GM18870 (cell line): ENCODE measurements around the gene NDUFS4.
"Not testable (repeated sequence)": the region's sequence is repeated elsewhere in the genome, so short reads cannot be mapped to it uniquely, and the experiment has no call there.

ENCODE experiments used
- ATAC-seq: cut with Tn5 transposase; IDR thresholded peaks from one replicate; pipeline ENCODE4 v1.9.1; 2021; ENCODE audit warnings: moderate library complexity; ENCODE audit not compliant: unreplicated experiment

The NDUFS4 gene

DNA sequence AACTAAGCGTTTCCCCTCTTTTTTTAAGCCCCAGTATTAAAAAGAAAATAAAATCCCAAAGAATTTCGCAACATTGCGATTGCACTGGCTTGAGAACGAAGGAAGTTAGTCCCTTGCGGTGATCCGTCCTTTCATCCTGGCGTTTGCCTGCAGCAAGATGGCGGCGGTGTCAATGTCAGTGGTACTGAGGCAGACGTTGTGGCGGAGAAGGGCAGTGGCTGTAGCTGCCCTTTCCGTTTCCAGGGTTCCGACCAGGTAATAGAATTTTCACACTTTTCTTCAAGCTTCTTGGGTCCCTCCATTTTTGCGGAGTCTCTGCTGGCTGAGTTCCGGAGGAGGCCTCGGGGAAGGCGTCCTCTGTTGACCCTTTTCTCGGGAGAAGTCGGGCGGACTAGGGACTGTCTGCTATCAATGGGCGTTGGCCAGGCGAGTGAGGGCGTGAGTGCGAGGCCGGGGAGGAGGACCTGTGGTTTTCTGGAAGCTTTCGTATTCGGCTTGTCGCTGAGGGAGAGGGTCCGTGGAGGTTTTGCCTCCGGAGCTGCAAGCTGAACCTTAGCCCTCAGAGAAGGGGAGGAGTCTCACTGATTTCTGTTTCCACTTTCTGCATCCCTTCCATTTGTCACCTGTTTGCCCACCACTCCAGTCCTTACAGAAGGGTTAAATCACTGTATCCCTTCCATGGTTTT lies at the start of gene NDUFS4:
NDUFS4 (plus strand) TSS at position 134 of the 686 bp plus-strand sequence; CDS start at position 158, 24 bp downstream.
- peak; percentile 88 for ATAC-seq

DNA sequence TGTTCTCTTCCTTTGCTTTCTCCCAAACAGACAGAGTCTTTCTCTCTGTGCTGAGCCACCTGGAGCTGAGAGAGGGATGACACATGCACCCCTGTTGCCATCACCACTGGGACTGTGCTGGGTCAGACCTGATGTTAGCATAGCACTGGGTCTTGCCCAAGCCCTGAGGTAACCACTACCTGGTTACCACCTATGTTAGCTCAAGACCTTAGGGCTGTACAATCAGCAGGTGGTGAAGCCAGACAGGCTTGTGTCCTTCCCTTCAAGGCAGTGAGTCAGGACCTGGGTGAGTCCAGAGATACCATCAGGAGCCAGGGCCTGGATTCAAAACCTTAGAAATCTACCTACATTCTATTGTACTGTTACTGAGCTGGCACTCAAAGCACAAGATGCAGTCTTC lies 47.9 kb upstream of the NDUFS4 start:
- no peak for ATAC-seq

DNA sequence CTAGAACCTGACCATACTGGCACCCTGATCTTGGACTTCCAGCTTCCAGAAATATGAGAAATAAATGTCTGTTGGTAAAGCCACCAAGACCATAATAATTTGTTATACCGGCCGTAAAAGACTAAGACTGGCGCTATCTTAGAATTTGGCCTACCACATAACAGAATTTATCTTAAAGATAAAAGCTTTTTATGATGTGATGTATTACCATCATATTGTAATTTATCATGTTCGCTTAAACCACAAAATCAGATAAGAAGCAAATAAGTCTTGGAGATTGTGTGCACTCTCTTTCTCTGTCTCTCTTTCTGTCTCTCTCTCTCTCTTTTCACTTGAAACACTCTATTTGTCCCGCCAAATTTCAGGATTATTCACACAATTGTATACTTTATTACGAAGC lies 44.5 kb upstream of the NDUFS4 start:
- no peak for ATAC-seq

DNA sequence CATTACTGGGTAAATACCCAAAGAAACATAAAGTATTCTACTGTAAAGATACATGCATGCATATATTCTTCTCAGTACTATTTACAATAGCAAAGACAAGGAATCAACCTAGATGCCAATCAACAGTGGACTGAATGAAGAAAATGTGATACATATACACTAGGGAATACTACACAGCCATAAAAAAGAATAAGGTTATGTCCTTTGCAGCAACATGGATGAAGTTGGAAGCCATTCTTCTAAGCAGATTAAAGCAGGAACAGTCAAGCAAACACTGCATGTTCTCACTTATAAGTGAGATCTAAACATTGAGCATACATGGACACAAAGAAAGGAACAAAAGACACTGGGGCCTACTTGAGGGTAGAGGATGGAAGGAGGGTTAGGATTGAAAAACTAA lies 39.6 kb upstream of the NDUFS4 start:
- ATAC-seq = no peak

DNA sequence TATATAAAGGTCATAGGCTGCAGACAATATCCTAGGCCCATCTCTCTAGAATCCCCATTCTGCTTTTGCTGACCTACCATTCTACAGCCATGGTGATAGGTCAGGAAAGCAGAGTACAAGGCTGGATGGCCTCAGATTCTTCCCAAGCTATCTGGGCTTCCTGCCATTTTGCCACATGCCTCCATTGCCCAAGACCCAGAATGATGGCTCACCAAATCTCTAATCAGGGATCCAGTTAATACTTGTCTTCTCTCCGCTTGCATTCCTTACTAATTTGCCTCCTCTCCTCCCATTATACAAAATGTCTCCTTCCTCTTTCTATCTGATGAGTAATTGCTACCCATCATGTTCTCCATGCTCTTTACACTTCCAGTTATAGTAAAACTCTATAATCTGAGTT lies 22.7 kb upstream of the NDUFS4 start:
- no peak for ATAC-seq

DNA sequence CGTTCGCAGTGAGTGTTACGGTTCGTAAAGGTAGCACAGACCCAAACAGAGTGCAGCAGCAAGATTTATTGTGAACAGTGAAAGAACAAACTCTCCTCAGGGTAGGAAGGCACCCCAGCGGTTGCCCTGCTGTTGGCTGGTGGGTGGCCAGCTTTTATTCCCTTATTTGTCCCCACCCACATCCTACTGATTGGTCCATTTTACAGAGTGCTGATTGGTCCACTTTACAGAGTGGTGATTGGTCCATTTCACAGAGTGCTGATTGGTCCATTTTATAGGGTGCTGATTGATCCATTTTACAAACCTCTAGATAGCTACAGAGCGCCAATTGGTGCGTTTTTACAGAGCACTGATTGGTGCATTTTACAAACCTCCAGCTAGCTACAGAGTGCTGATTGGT lies 19.7 kb upstream of the NDUFS4 start:
- not testable (repeated sequence) for ATAC-seq

DNA sequence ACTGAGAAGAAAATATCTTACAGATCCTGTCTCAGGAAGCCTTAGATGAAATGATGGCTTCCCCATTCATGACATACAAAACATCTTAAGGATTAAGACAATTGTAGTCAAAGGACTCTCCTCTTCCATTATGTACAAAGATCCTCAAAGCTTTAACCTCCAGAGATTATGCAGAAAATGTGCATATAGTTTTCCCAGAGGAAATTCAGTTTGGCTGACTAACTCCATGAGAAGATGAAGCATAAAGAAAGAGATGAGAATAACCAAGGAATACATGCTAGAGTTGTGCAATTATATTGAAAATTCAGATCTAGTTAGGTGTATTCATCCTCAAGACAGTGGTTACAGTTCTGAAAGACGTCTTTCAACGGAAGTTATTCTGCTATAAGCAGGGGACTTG lies 18.6 kb upstream of the NDUFS4 start:
- no peak for ATAC-seq

DNA sequence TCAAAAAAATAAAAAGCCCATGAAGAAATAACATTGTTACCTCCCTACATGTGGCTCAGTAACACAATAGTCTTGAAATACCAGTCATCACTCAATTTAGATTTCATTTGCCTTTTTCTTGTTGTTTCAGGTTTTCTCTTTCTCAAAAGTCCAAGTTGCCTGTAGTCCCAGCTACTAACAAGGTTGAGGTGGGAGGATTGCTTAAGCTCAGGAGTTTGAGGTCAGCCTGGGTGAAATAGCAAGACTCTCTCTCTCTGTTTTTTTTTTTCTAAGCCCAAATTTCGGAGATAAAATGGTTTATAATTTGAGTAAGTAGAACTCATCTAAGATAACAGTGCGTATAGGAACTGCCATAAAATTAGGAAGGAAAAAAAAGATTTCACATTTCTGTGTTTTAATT lies 17.5 kb upstream of the NDUFS4 start:
- no peak for ATAC-seq

DNA sequence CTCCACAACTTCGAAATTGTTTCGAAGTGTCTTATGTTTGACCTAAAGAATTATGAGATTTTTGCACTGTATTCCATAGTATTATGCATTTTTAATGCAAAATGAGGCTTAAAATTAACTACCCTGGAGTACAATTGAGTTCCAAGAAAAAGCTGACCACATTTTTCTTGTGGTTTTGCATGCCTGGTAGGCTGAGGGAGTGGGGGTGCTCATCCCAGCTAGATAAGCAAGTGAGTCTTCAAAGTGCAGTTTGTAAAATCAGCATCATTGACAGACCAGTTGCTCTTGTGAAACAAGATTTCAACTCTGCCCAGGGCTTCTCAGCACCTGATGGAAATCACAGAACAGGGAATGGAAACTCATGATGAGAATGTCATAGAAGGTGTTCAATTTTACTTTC lies 17.0 kb upstream of the NDUFS4 start:
- no peak for ATAC-seq

DNA sequence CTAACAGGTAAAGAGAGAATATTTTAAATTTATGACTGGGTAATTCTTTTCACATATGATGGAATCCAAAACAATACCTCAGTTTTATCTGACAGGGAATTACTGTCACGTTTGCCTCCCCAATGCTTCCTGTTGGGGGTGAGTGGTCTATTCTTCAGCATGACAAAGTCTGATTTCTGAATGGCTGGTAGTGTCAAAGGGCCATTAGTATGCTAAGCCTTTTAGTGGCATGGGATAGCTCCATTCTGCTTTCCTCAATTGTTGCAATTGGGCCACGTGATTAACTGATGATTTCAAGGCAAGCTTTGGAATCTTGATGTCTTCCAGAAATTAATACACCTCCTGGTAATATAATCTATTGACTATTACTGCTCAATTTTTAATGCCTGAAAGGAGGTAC lies 14.7 kb upstream of the NDUFS4 start:
- no peak for ATAC-seq

DNA sequence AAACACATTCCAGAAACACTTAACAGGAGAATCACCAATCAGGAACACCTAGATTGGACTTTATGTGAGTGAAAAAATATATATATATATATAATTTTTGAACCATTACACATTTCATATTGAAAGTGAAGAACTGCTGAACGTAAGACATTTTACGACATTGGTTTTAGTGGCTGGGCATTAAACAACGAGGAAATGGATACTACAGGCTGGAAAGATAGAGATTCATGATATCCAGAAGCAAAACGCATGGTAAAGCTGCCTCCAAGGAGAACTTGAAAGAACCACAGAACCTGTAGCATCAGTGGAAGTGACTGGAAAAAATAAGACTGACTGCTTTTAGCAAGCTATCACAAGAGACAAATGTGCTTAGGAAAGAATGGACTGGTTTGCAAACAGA lies 13.2 kb upstream of the NDUFS4 start:
- ATAC-seq = no peak

DNA sequence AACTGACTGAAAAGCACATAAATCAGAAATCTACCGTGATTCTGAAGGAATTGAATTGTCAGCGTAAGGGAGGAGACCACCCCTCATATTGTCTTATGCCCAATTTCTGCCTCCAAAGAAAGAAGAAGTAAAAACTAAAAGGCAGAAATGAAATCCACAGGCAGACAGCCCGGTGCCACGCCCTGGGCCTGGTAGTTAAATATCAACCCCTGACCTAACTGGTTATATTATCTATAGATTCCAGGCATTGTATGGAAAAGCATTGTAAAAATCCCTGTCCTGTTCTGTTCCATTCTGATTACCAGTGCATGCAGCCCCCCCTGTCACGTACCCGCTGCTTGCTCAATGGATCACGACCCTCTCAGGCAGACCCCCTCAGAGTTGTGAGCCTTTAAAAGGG lies 11.9 kb upstream of the NDUFS4 start:
- not testable (repeated sequence) for ATAC-seq

DNA sequence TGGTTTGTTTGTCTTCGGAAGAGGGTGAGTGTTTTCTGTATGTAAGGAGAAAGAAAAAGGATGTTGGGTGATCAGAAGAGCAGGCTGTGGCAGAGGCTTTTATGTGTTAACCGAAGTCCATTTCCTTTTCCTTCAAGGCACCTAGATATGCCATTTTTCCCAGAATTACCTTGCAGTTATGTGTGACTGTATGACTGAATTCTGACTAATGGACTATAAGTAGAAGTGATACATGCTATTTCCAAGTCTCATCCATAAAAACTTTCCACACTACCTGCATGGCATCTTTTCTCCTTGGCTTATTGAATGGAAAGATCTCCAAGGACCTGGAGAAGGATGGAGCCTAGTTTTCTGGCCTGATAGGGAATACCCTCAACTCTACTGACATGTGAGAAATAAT lies 10.6 kb upstream of the NDUFS4 start:
- no peak for ATAC-seq

DNA sequence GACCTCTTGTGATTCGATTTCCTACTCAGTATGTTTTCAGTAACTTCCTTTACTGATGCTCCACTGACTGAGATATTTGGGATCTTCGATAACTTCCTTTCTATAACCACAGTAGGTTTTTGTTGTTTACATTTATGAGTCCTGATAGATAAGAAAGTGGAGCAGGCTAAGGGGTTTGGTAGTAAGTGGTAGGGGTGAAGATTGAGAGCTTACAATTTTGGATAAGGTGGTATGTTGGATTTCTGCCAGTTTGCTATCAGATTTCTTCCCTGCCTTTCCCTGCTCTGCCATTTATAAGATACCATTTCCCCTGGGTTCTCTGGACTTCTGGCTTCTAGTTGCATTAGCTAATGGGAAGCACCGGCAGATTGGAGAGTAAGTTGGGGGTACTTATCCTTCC lies 7.9 kb upstream of the NDUFS4 start:
- no peak for ATAC-seq

DNA sequence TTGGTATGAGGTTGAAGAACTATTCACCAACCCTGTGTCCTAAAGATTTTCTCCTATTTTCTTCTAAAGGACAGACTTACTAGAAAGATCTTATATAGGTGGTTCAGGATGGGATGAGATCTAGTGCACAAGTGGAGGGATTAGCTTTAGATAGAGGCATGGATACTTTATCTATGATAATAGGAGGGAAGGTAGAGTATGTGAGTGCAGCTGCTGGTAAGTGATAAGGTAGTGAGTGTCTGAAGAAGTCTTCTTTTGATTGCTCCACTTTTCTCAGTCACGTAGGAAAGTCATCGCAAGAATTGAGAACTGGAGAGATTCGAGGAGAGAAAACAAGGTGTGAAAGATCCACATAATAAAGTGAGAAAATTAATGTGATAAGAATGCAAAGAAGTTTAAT lies 6.0 kb upstream of the NDUFS4 start:
- ATAC-seq = no peak

DNA sequence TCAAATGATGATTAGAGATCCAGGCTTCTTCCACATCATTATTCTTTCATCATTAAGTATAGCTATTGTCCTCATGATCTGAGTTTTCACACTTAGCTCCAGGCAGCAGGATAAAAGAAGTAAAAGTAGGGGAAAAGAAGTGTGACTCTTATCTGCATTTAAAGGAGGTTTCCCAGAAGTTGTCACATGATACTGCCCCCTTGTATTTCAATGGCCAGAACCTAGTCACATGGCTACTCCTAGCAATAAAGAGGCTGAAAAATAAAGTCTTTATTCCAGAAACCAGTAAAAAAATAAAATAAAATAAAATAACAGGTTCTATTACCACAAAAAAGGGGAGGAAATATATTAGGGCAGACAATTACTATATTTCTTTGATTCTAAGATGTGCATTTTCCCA lies 5.3 kb upstream of the NDUFS4 start:
- no peak for ATAC-seq

DNA sequence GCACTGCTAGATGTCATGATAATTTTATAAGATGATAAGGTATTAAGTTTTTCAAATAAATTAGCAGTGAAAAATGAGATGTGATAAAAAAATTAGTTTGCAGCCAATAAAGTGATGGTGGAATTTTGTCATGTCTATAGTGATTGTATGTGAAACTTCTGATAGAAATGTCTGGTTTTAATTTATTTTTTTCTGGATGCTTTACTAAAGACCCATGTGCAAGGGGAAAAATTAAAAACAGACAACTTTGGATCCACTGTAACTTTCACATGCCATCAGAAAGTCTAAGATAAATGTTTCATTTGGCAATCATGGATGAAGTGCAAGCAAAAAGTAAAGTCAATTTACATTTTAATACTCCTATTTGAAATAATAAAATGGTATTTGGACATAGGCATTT lies 4.4 kb upstream of the NDUFS4 start:
- no peak for ATAC-seq

DNA sequence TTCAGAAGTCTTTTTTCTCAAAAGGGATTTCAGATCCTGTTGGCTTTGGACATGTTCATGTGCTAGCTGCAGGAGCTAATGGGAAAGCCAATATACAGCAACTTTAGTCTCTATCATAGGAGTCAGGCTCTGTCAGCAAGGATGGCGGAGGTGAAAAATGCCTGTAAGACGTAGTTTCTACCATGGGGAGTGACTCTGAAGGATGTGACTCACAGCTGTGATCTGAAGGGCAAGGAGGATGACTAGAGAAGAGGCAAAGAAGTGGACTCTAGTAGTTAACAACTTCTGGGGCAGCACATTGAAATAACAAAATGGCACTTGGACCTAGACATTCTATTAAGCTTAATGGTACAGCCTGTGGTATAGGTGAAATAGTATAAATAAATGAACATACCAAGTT lies 3.1 kb upstream of the NDUFS4 start:
- ATAC-seq = no peak

DNA sequence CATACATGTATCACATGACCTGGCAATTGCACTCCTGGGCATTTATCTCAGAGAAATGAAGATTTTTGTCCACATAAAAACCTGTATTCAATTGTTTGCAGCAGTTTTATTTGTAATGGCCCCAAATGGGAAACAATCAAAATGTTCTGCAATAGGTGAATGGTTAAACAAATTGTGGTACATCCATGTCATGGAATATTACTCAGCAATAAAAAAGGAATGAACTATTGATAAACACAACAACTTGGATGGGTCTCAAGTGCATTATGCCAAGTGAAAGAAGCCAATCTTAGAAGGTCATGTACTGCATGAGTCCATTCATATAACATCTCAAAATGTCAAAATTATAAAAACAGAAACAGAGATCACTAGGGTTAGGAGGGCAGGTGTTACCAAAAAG lies 1.5 kb upstream of the NDUFS4 start:
- no peak for ATAC-seq

DNA sequence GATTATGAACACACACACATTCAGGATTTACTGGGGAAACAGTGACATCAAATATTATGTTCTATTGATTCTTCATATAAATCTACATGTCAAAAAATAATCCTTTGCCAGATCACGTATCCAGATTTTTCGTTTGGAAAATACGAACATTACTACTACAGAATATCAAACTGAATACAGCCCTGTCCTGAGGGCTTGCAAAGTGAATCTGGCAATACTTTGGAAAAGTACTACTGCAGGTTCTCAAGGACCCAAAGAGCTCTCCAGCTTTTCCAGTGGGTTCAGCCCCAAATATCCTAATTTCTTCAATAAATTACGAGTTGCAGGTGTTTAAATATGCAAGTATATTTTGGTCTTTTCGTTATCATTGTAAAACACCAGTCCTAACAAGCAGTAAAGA lies 411 bp upstream of the NDUFS4 start:
- no peak for ATAC-seq

DNA sequence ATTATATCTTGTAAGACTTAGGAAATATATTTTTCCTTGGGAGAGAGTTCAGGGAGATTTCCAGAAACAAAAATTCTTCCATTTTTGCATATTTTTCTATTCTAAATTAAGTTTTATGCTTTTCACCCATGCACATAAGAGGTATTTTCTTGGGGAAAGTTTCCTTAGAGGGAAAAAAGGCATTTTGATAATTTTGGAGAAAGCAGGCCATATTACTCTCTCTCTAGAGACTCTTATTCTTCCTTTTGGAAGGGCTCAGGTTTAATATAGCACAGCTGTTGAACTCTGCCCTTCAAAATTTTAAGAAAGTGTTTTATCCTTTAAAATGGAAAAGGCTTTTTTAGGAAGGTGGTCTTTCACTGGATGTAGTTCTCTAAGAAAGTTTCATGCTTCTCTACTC lies 8.0 kb downstream of the NDUFS4 start:
- ATAC-seq = no peak

DNA sequence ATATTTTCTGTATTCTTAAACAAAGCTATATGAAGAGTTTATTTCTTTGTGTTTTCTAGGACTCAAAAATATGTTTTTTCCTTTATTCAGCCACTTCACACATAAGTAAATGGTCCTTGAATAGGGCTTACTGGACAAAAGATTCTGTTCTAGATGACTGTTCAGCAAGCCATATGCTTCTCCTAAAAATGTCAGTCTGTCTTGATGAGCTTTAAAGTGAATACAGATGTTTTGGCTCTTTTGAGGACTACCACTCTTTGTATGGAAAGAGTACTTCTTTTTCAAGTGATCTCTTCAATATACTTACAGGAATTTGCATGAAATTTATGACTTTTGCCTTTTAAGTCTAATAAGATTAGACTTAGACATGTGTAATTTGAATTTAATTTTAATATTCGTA lies 8.4 kb downstream of the NDUFS4 start:
- no peak for ATAC-seq

DNA sequence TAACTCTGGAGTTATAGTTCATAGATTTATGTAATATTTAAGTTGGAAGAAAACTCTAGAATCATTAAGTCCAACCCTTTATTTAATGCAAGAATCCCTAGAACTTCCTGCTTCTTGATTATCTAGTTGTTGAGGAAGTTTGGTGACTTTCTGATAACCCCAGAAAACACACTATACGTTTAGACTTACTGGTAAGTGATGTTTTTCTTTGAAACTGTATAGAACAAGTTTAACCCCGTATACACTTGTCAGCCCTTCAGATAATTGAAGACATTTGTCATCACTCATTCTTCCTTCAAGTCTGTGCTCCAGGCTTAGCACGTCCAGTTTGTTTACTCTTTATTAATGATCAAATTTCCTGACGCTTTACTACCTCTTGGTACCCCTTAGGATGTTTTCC lies 9.0 kb downstream of the NDUFS4 start:
- no peak for ATAC-seq

DNA sequence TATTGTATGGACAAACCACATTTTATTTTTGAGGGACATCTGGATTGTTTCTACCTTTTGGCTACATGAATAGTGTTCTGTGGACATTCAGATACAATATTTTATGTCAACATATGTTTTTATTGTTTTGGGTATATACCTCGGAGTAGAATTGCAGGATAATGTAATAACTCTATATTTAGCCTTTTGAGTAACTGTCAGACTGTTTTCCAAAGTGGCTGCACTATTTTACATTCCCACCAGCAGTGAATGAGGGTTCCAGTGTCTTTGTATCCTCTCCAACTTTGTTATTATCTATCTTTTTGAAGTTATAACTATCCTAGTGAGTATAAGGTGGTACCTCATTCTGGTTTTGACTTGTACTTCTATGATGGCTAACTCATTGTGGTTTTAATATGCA lies 11.0 kb downstream of the NDUFS4 start:
- no peak for ATAC-seq
